ENCODE results near the gene FTSJ1. TPM values are rescaled to one million over a fixed set of nuclear protein-coding genes. Genes with fewer than 3 reads are reported as not detected.

FTSJ1 gene
- polyA plus RNA-seq, 1 experiment = 44.3 TPM

DNA sequence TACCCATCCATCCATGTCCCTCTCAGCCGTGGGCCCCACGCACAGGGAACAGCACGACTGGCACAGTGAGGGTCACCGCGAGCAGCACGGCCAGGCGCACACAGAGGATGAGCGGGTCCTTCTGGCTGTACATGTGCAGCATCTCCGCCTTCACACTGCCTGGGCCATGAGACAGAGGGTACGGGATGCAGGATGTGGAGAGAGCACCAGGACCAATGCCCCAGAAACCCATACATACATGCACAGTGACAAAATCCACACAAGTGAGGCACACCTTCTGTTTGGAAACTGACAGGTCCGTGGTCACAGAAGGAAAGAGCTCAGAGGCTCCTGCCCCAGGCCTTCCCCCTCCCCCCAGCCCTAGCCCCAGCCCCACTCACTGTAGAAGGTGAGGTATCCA is 15.4 kb upstream of the FTSJ1 start:
- no peak for DNase-seq (ENCODE audit: low read depth)
- ChIA-PET POLR2A (no interaction called here), CTCF (no interaction called here)
- TF ChIP-seq, protein P1, sequence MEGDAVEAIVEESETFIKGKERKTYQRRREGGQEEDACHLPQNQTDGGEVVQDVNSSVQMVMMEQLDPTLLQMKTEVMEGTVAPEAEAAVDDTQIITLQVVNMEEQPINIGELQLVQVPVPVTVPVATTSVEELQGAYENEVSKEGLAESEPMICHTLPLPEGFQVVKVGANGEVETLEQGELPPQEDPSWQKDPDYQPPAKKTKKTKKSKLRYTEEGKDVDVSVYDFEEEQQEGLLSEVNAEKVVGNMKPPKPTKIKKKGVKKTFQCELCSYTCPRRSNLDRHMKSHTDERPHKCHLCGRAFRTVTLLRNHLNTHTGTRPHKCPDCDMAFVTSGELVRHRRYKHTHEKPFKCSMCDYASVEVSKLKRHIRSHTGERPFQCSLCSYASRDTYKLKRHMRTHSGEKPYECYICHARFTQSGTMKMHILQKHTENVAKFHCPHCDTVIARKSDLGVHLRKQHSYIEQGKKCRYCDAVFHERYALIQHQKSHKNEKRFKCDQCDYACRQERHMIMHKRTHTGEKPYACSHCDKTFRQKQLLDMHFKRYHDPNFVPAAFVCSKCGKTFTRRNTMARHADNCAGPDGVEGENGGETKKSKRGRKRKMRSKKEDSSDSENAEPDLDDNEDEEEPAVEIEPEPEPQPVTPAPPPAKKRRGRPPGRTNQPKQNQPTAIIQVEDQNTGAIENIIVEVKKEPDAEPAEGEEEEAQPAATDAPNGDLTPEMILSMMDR (IDR thresholded peaks at IDR 0.05; ENCODE audit: insufficient read depth, low read depth, low read length) = no peak
- Histone ChIP-seq H3K36me3 (ENCODE audit: control insufficient read depth, insufficient read depth, low read length) (no peaks in the 10 kb centered on the region), H3K4me3 (ENCODE audit: low read depth, low read length) (no peak overlapping the region), H3K27me3 (ENCODE audit: control insufficient read depth, insufficient read depth, low read length) (no peaks in the 10 kb centered on the region)

DNA sequence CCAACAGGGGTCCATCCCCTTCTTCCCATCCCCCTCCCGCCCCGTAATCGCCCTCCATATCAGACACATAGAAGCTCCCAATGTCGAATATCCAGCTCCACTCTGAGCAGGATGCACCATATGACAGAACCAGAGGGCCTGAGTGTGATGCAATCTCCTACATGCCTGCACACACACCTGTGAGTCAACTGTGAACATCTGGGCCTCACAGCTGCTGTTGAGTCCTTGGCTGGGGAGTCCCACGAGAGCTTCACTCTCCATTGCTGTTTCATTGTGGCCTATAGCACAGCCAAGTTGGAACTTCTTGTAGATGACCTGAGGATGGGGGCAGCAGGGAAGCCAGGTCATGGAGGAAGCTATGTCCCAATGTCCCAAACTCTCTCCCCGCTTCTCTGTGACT is 14.2 kb upstream of the FTSJ1 start:
- POLR2A ChIA-PET = no interaction called here
- Histone ChIP-seq H3K4me3 (ENCODE audit: low read depth, low read length) (no peak overlapping the region), H3K36me3 (ENCODE audit: control insufficient read depth, insufficient read depth, low read length) (no peaks in the 10 kb centered on the region), H3K27me3 (ENCODE audit: control insufficient read depth, insufficient read depth, low read length) (no peaks in the 10 kb centered on the region)
- DNase-seq (ENCODE audit: low read depth) = no peak
- CTCF ChIA-PET = interaction anchor here (0.8 kb wide), 1 partner anchor 378 kb away, joined by 3 read pairs; no protein-coding TSS in a partner anchor
- TF ChIP-seq, protein P1 (IDR thresholded peaks at IDR 0.05; ENCODE audit: insufficient read depth, low read depth, low read length) = no peak

DNA sequence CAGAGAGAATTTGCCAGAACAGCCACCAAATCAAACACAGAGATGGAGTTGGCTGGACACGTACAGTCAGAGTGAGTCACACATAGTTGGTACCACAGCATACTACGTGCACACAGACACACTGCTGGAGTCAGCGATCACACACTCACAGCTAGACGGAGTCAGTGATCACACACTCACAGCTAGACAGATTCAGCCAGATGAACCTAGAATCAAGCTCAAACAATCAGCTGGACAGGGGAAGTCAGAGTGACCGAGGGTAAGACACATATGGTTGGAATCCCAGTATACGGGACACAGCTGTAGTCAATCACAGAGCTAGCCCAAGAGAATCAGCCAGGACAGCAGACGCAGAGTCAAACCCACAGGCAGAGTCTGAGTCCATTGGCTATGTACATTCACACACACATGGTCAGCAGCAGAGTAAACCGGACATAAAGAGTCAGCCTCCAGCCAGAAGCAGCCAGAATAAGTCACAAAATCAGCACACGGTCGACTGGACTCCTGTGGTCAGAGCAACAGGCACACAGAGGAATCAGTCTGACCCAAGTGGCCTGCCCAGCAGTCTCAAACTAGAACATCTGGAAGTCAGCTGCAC is 10.6 kb upstream of the FTSJ1 start:
- TF ChIP-seq, protein P1 (IDR thresholded peaks at IDR 0.05; ENCODE audit: insufficient read depth, low read depth, low read length) = no peak
- CTCF ChIA-PET = interaction anchor here (1.1 kb wide), 1 partner anchor 28 kb away, joined by 3 read pairs; no protein-coding TSS in a partner anchor
- Histone ChIP-seq H3K4me3 (ENCODE audit: low read depth, low read length) (no peak overlapping the region), H3K27me3 (ENCODE audit: control insufficient read depth, insufficient read depth, low read length) (no peaks in the 10 kb centered on the region), H3K36me3 (ENCODE audit: control insufficient read depth, insufficient read depth, low read length) (no peaks in the 10 kb centered on the region)
- POLR2A ChIA-PET = interaction anchor here (0.9 kb wide), 1 partner anchor 22 kb away, joined by 6 read pairs; no protein-coding TSS in a partner anchor
- DNase-seq (ENCODE audit: low read depth) = peak; percentile 61

DNA sequence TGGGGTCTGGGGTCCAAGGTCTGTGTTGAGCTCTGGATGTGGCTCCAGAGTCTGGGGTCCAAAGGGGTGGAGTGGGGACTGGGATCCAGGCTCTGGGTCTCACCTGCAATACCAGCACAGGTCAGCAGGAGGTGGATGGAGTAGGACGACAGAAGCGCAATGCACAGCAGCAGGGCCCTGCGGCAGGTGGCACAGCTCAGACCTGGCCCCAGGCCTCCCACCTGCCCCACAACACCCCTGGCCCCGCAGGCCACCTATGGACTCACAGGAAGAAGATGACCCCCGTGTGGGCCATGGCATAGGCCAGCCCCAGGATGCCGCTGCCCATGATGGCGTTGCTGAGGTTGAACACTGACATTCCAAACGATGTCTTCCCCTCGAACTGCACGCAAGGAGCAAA is 9.3 kb upstream of the FTSJ1 start:
- ChIA-PET CTCF (no interaction called here), POLR2A (no interaction called here)
- H3K36me3 ChIP-seq (ENCODE audit: control insufficient read depth, insufficient read depth, low read length) = no peaks in the 10 kb centered on the region
- H3K4me3 ChIP-seq (ENCODE audit: low read depth, low read length) = no peak overlapping the region
- TF ChIP-seq, protein P1 (IDR thresholded peaks at IDR 0.05; ENCODE audit: insufficient read depth, low read depth, low read length) = no peak
- DNase-seq (ENCODE audit: low read depth) = no peak
- H3K27me3 ChIP-seq (ENCODE audit: control insufficient read depth, insufficient read depth, low read length) = no peaks in the 10 kb centered on the region

DNA sequence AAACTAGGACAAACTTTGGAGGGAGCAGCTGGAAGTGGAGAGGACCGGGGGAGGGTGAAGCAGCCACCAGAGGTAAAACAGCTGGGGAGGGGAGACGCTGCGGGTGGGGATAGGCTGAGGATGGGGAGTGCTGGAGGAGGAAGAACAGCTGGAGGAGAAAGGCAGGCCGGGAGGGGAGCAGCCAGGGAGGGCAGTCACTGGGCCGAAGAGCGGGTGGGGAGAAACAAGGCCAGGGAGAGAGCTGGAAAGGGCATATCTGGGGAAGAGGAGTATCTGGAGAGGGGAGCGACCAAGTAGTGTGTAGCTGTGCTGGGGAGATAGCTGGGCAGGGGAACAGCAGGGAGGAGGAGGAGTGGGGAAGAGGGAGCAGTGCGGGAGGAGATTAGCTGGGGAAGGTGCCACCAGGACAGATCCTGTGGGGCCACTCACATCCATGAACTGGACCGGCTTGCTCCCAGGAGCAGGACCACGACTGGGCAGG is 8.7 kb upstream of the FTSJ1 start:
- ChIA-PET CTCF (no interaction called here), POLR2A (no interaction called here)
- Histone ChIP-seq H3K4me3 (ENCODE audit: low read depth, low read length) (no peak overlapping the region), H3K27me3 (ENCODE audit: control insufficient read depth, insufficient read depth, low read length) (no peaks in the 10 kb centered on the region), H3K36me3 (ENCODE audit: control insufficient read depth, insufficient read depth, low read length) (no peaks in the 10 kb centered on the region)
- no peak for DNase-seq (ENCODE audit: low read depth)
- TF ChIP-seq, protein P1 (IDR thresholded peaks at IDR 0.05; ENCODE audit: insufficient read depth, low read depth, low read length) = no peak

All from BJ (cell line).